Measurements from ENCODE around the gene CYTH4. TPM values are rescaled to one million over a fixed set of nuclear protein-coding genes. Genes with fewer than 3 reads are reported as not detected.
"Not testable (repeated sequence)": the region's sequence is repeated elsewhere in the genome, so short reads cannot be mapped to it uniquely, and the experiment has no call there.

Gene CYTH4, protein sequence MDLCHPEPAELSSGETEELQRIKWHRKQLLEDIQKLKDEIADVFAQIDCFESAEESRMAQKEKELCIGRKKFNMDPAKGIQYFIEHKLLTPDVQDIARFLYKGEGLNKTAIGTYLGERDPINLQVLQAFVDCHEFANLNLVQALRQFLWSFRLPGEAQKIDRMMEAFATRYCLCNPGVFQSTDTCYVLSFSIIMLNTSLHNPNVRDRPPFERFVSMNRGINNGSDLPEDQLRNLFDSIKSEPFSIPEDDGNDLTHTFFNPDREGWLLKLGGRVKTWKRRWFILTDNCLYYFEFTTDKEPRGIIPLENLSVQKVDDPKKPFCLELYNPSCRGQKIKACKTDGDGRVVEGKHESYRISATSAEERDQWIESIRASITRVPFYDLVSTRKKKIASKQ
- total RNA-seq: 10 to 100 TPM; 17.4 to 83.5 (median 34.4) TPM

DNA sequence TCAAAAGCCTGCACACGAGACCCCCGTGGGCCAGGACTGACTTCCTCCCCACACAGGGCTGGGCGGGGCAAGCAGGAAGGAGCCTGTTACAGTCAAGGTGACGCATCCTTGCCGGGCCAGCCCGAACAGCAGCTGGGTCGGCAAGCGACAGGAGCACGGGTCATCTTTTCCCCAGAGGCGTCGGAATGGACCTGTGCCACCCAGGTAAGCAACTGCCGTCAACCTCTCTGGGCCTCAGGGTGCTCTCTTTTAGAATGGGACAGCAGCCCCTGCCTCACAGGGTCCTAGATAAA, at the start of gene CYTH4:
TSS of gene CYTH4 (plus strand) at position 124 of the 293 bp plus-strand sequence. CDS start at position 186, 62 bp downstream.
- TF ChIP-seq, protein P1, sequence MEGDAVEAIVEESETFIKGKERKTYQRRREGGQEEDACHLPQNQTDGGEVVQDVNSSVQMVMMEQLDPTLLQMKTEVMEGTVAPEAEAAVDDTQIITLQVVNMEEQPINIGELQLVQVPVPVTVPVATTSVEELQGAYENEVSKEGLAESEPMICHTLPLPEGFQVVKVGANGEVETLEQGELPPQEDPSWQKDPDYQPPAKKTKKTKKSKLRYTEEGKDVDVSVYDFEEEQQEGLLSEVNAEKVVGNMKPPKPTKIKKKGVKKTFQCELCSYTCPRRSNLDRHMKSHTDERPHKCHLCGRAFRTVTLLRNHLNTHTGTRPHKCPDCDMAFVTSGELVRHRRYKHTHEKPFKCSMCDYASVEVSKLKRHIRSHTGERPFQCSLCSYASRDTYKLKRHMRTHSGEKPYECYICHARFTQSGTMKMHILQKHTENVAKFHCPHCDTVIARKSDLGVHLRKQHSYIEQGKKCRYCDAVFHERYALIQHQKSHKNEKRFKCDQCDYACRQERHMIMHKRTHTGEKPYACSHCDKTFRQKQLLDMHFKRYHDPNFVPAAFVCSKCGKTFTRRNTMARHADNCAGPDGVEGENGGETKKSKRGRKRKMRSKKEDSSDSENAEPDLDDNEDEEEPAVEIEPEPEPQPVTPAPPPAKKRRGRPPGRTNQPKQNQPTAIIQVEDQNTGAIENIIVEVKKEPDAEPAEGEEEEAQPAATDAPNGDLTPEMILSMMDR (IDR thresholded peaks at IDR 0.05): no peak
- ATAC-seq (ENCODE audit: low FRiP score): no peak
- no peak for DNase-seq (ENCODE audit: low spot score)

- not testable (repeated sequence) for DNase-seq (ENCODE audit: low spot score); ATAC-seq (ENCODE audit: low FRiP score)
Observed at GRCh38 chr22:37233371-37233750, 48.9 kb upstream of the CYTH4 start.

DNA sequence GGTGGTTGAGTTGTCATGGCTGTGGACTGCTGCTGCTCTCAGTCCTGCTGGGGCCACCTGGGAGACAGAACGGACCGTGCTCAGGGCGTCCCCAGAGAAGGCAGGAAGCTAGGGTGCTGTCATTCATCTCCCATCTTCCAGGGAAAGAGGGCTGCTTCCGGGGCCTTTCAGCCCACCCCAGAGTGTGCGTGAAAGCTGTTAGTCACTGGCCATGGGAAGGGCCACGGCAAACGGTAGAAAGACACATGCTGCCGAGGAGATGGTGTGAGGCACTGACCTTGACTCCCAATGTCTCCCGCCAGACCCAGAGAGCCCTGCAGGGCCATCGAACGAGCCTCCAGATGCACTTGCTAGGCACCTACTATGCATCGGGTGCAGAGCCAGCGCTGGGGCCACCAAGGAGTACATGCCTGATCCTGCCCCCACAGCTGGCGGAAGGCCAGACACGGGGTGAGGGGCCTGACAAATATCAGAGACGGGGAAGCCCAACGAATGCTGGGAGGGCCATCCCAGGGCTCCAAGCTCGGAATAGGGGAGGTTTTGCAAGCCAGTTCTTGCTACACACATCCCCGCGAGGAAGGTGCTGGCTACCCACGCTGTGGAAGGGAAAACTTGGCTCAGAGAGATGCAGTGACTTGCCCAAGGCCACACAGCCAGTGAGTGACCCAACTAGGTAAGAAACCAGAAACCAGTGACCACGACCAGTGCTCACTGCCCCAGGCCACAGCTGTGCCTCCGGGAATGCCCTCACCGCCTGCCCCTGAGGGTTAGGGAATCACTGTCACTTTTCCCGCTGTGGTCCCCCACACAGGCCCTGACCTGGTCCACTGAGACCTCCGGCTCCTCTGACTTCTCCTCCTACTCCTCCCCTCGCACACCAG, 48.3 kb upstream of the CYTH4 start:
- TF ChIP-seq, protein P1 (IDR thresholded peaks at IDR 0.05): no peak
- DNase-seq (ENCODE audit: low spot score) (no peak), ATAC-seq (ENCODE audit: low FRiP score) (no peak)

GRCh38 chr22:37234736-37235711, 47.3 kb upstream of the CYTH4 start:
- DNase-seq (ENCODE audit: low spot score) (no peak), ATAC-seq (ENCODE audit: low FRiP score) (no peak)
- TF ChIP-seq, protein P1 (IDR thresholded peaks at IDR 0.05): no peak

DNA sequence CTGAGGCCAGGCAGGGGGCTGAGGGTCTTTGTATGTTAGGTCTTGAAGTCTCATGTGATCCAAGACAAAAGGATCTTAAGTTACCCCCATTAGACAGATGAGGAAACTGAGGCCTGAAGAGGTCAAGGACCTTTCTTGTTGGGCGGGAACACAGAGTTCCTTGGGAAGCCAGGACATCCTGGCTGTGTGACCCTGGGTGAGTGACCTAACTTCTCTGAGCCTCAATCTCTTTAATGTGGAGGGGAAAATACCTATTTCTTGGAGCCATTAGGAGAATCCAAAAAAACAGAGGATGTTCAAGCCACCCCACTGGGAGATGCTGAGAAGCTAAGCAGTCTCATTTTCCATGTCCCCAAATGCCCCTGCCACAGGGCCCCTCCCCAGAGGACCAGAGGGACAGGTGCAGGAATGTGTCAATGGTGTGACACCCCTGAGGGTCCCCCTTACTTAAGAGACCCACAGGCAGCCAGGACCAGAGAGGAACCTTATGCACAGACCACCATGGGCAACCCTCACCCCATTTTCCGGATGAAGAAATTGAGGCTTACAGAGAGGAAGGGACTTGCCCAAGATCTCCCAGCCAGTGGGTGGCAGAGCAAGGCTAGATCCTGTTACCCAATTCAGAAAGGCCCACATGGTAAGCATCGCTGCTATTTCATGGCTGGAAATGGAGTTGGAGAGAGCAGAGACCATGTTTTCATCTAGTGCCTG, 46.3 kb upstream of the CYTH4 start:
- DNase-seq (ENCODE audit: low spot score) (no peak), ATAC-seq (ENCODE audit: low FRiP score) (no peak)
- TF ChIP-seq, protein P1 (IDR thresholded peaks at IDR 0.05): no peak

GRCh38 chr22:37237371-37238268, 44.7 kb upstream of the CYTH4 start:
- DNase-seq (ENCODE audit: low spot score) (no peak), ATAC-seq (ENCODE audit: low FRiP score) (peak; percentile 26)
- TF ChIP-seq, protein P1 (IDR thresholded peaks at IDR 0.05): no peak
